OCI-LY3 (cell line): ENCODE measurements around the gene AGPAT1.

Experiments used
- CTCF ChIP-seq: fragments of 200-600, 300-600 bp; sonication (generic); IDR thresholded peaks from 2 replicates; pipeline ENCODE4 v1.5.1; 2014; ENCODE audit warnings: antibody characterized with exemption, low read length, low read depth
- EZH2phosphoT487 ChIP-seq: fragments of 200-600 bp; shearing (Covaris generic); IDR thresholded peaks from 2 replicates; pipeline ENCODE4 v1.6.1; 2018; ENCODE audit warnings: antibody characterized with exemption, mixed run types, low read depth

- TF ChIP-seq CTCF: no peak
- TF ChIP-seq EZH2phosphoT487: no peak
These were observed at the start of gene AGPAT1 for GRCh38 chr6:32175711-32176475.
